Neural cell (in vitro differentiated cells): ENCODE measurements around the gene ITFG1. TPM values are rescaled to one million over a fixed set of nuclear protein-coding genes. Genes with fewer than 3 reads are reported as not detected.

Experiments
- H2AFZ ChIP-seq: fragments of 200-600, 300-800 bp; sonication (generic), shearing (Covaris generic); 2 replicates; pipeline ENCODE4 v1.6.0; 2014; ENCODE audit warnings: low read depth, mild to moderate bottlenecking, antibody characterized with exemption, low read length, moderate library complexity
- H3F3A ChIP-seq: fragments of 200-600 bp; shearing (Covaris generic); 2 replicates; pipeline ENCODE4 v1.6.1; 2016; ENCODE audit warnings: mild to moderate bottlenecking, moderate library complexity, mixed read lengths, antibody characterized with exemption, low read length; ENCODE audit not compliant: insufficient read depth, poor library complexity, severe bottlenecking
- H3K27ac ChIP-seq: fragments of 200-600, 300-800 bp; sonication (generic), shearing (Covaris generic); 2 replicates; pipeline ENCODE4 v1.5.1; 2014; ENCODE audit warnings: mild to moderate bottlenecking, low read length, moderate library complexity
- H3K27me3 ChIP-seq: fragments of 300-800, 200-600 bp; sonication (generic), shearing (Covaris generic); 2 replicates; pipeline ENCODE4 v1.6.0; 2014; ENCODE audit warnings: mild to moderate bottlenecking, low read depth, low read length, moderate library complexity; ENCODE audit not compliant: insufficient read depth
- H3K36me3 ChIP-seq: fragments of 300-800, 200-600 bp; sonication (generic), shearing (Covaris generic); 2 replicates; pipeline ENCODE4 v1.5.1; 2014; ENCODE audit warnings: mild to moderate bottlenecking, antibody characterized with exemption, low read length, moderate library complexity; ENCODE audit not compliant: insufficient read depth
- H3K4me2 ChIP-seq: fragments of 300-800, 200-600 bp; sonication (generic), shearing (Covaris generic); 2 replicates; pipeline ENCODE4 v1.6.0; 2014; ENCODE audit warnings: mild to moderate bottlenecking, low read length
- H3K4me3 ChIP-seq: fragments of 300-800, 200-600 bp; sonication (generic), shearing (Covaris generic); 2 replicates; pipeline ENCODE4 v1.5.1; 2014; ENCODE audit warnings: mild to moderate bottlenecking, low read length, moderate library complexity
- H3K79me2 ChIP-seq: fragments of 200-600 bp; shearing (Covaris generic); replicated peaks from 2 replicates; pipeline ENCODE4 v1.6.0; 2014; ENCODE audit warnings: mild to moderate bottlenecking, low read length, moderate library complexity; ENCODE audit not compliant: insufficient read depth
- H3K9ac ChIP-seq: fragments of 300-800, 200-600 bp; sonication (generic), shearing (Covaris generic); 2 replicates; pipeline ENCODE4 v1.6.1; 2016; ENCODE audit warnings: mild to moderate bottlenecking, low read length, mixed read lengths
- H3K9me2 ChIP-seq: fragments of 200-600 bp; shearing (Covaris generic); 2 replicates; pipeline ENCODE4 v1.6.1; 2016; ENCODE audit warnings: mild to moderate bottlenecking, low read length, mixed read lengths; ENCODE audit not compliant: insufficient read depth
- H3K9me3 ChIP-seq: fragments of 200-600, 300-800 bp; sonication (generic), shearing (Covaris generic); 2 replicates; pipeline ENCODE4 v1.6.1; 2016; ENCODE audit warnings: mild to moderate bottlenecking, mixed run types, low read length, moderate library complexity, mixed read lengths
- H4K20me1 ChIP-seq: fragments of 200-600 bp; shearing (Covaris generic); 2 replicates; pipeline ENCODE4 v1.6.1; 2016; ENCODE audit warnings: mild to moderate bottlenecking, mixed run types; ENCODE audit not compliant: insufficient read depth
- EP300 ChIP-seq: fragments of 450-650 bp; conservative IDR thresholded peaks from 2 replicates; pipeline ENCODE4 v1.6.1; 2014; ENCODE audit warnings: antibody characterized with exemption, mild to moderate bottlenecking, moderate library complexity; ENCODE audit not compliant: poor library complexity, severe bottlenecking
- EZH2 ChIP-seq: fragments of 200-600, 300-800 bp; shearing (Covaris generic), sonication (generic); IDR thresholded peaks from 2 replicates; pipeline ENCODE4 v1.6.1; 2014; ENCODE audit warnings: antibody characterized with exemption, low read length, borderline replicate concordance, mild to moderate bottlenecking; ENCODE audit not compliant: insufficient read depth, poor library complexity, severe bottlenecking
- MXI1 ChIP-seq: fragments of 450-650 bp; conservative IDR thresholded peaks from 2 replicates; pipeline ENCODE4 v1.6.1; 2014; ENCODE audit warnings: antibody characterized with exemption, mild to moderate bottlenecking; ENCODE audit not compliant: poor library complexity, severe bottlenecking
- POLR2AphosphoS5 ChIP-seq: IDR thresholded peaks from 2 replicates; pipeline ENCODE4 v1.6.1; 2012
- RAD21 ChIP-seq: fragments of 450-650 bp; conservative IDR thresholded peaks from 2 replicates; pipeline ENCODE4 v1.6.1; 2014; ENCODE audit warnings: antibody characterized with exemption, mild to moderate bottlenecking, moderate library complexity
- SMC3 ChIP-seq: fragments of 450-650 bp; conservative IDR thresholded peaks from 2 replicates; pipeline ENCODE4 v1.6.1; 2014; ENCODE audit warnings: antibody characterized with exemption, mild to moderate bottlenecking, moderate library complexity; ENCODE audit not compliant: poor library complexity
- TAF1 ChIP-seq: IDR thresholded peaks from 2 replicates; pipeline ENCODE4 v1.6.1; 2012; ENCODE audit warnings: low read depth
- polyA plus RNA-seq: library from polyadenylated mRNA; depleted of rRNA; stranded (reverse); fragments of >200 nt; gene quantifications from 2 replicates; pipeline ENCODE4 v1.2.3, GENCODE V29; 2014
- TF ChIP-seq, protein P1 (sequence below): fragments of 450-650 bp; IDR thresholded peaks from 2 replicates; pipeline ENCODE4 v1.5.1; 2014; ENCODE audit warnings: antibody characterized with exemption, mild to moderate bottlenecking, moderate library complexity; ENCODE audit not compliant: poor library complexity, severe bottlenecking
- TF ChIP-seq, protein P2 (sequence below): IDR thresholded peaks from 2 replicates; pipeline ENCODE4 v1.6.1; 2012; ENCODE audit warnings: borderline replicate concordance

ITFG1 gene
- polyA plus RNA-seq, 1 donor from 2014 or later: 155 TPM

DNA sequence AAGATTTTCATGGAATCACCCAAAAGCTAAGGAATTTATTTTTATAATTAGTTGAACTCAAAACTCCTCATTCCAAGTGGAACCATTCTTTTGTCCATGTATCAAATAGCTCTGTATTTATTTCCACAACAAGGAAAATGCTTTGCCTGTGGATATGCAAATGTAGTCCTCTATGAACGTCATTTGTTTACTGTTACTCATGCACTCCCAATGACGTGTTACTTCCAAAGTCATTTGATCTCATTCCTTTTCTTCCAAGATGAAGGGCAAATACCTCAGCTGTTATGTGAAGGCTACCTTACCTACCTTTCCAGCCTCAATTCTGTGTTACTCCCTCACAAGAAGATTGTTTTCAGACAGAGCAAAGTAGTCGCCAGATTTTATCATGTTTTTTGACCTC, 83.7 kb downstream of the ITFG1 start:
- Histone ChIP-seq H3K9ac (no peak overlapping the region), H3K36me3 (no peaks in the 10 kb centered on the region), H3K4me2 (no peak overlapping the region), H3K9me3 (no peaks in the 10 kb centered on the region), H3K9me2 (no peaks in the 10 kb centered on the region), H2AFZ (no peak overlapping the region), H4K20me1 (no peaks in the 10 kb centered on the region), H3K79me2 (no peaks in the 10 kb centered on the region), H3K4me3 (no peak overlapping the region), H3F3A (no peaks in the 10 kb centered on the region), H3K27ac (no peak overlapping the region), H3K27me3 (no peaks in the 10 kb centered on the region)
- TF ChIP-seq, protein P1, sequence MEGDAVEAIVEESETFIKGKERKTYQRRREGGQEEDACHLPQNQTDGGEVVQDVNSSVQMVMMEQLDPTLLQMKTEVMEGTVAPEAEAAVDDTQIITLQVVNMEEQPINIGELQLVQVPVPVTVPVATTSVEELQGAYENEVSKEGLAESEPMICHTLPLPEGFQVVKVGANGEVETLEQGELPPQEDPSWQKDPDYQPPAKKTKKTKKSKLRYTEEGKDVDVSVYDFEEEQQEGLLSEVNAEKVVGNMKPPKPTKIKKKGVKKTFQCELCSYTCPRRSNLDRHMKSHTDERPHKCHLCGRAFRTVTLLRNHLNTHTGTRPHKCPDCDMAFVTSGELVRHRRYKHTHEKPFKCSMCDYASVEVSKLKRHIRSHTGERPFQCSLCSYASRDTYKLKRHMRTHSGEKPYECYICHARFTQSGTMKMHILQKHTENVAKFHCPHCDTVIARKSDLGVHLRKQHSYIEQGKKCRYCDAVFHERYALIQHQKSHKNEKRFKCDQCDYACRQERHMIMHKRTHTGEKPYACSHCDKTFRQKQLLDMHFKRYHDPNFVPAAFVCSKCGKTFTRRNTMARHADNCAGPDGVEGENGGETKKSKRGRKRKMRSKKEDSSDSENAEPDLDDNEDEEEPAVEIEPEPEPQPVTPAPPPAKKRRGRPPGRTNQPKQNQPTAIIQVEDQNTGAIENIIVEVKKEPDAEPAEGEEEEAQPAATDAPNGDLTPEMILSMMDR: no peak
- TF ChIP-seq RAD21 (no peak), MXI1 (no peak), TAF1 (no peak), POLR2AphosphoS5 (no peak), SMC3 (no peak), EZH2 (no peak), EP300 (no peak)
- TF ChIP-seq, protein P2, sequence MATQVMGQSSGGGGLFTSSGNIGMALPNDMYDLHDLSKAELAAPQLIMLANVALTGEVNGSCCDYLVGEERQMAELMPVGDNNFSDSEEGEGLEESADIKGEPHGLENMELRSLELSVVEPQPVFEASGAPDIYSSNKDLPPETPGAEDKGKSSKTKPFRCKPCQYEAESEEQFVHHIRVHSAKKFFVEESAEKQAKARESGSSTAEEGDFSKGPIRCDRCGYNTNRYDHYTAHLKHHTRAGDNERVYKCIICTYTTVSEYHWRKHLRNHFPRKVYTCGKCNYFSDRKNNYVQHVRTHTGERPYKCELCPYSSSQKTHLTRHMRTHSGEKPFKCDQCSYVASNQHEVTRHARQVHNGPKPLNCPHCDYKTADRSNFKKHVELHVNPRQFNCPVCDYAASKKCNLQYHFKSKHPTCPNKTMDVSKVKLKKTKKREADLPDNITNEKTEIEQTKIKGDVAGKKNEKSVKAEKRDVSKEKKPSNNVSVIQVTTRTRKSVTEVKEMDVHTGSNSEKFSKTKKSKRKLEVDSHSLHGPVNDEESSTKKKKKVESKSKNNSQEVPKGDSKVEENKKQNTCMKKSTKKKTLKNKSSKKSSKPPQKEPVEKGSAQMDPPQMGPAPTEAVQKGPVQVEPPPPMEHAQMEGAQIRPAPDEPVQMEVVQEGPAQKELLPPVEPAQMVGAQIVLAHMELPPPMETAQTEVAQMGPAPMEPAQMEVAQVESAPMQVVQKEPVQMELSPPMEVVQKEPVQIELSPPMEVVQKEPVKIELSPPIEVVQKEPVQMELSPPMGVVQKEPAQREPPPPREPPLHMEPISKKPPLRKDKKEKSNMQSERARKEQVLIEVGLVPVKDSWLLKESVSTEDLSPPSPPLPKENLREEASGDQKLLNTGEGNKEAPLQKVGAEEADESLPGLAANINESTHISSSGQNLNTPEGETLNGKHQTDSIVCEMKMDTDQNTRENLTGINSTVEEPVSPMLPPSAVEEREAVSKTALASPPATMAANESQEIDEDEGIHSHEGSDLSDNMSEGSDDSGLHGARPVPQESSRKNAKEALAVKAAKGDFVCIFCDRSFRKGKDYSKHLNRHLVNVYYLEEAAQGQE: no peak

DNA sequence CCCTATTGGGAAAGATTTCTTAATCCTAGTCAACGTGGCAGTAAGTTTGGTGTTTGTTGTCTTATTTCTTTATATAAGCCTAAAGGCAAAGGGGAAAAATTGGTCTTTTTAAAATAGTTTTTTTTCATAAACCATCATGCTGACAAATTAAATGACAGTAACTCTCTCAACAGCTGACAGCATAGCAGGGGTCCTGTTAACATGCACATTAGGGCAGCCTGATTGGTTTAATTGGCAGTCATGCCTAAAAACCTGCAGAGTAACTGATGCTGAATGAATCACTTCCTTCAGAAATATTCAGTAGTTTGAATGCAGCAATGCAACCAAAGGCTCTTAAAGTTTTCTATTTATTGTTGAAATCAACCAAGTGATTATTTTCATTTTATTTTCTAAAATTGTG, 85.4 kb downstream of the ITFG1 start:
- no peaks in the 10 kb centered on the region for H3K9me3 ChIP-seq
- no peaks in the 10 kb centered on the region for H3F3A ChIP-seq
- no peaks in the 10 kb centered on the region for H3K9me2 ChIP-seq
- no peak overlapping the region for H2AFZ ChIP-seq
- H3K4me2 ChIP-seq: no peak overlapping the region
- no peaks in the 10 kb centered on the region for H3K27me3 ChIP-seq
- no peak overlapping the region for H3K27ac ChIP-seq
- no peak for TF ChIP-seq POLR2AphosphoS5
- TF ChIP-seq EP300: peak; percentile 49
- no peak overlapping the region for H3K4me3 ChIP-seq
- H4K20me1 ChIP-seq: no peaks in the 10 kb centered on the region
- no peaks in the 10 kb centered on the region for H3K36me3 ChIP-seq
- no peak overlapping the region for H3K9ac ChIP-seq
- H3K79me2 ChIP-seq: no peaks in the 10 kb centered on the region

DNA sequence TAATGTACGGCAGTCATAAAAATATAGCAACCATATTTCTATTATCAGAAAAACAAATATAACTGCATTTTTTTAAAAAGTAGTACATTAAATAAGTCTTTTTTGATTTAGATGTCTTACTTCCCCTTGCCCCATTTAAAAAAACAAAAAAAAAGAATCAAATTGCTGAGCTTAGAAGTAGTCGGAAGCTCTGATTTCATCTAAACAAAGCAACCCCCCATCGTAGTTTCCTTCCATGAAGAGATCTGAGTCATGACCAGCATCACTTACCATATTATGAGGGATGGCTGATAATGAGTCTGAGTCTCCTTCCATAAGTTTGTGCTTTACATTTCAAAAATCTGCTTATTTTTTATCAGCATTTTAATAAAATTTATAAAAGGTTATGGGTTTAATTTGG, 86.2 kb downstream of the ITFG1 start:
- H3F3A ChIP-seq: no peaks in the 10 kb centered on the region
- no peaks in the 10 kb centered on the region for H3K9me3 ChIP-seq
- no peaks in the 10 kb centered on the region for H3K9me2 ChIP-seq
- no peaks in the 10 kb centered on the region for H3K79me2 ChIP-seq
- no peak overlapping the region for H3K9ac ChIP-seq
- H4K20me1 ChIP-seq: no peaks in the 10 kb centered on the region
- H3K4me2 ChIP-seq: no peak overlapping the region
- H2AFZ ChIP-seq: no peak overlapping the region
- H3K27ac ChIP-seq: no peak overlapping the region
- no peak overlapping the region for H3K4me3 ChIP-seq
- no peaks in the 10 kb centered on the region for H3K36me3 ChIP-seq
- no peak for TF ChIP-seq MXI1
- TF ChIP-seq SMC3: no peak
- TF ChIP-seq, protein P1: no peak
- no peak for TF ChIP-seq TAF1
- no peak for TF ChIP-seq RAD21
- TF ChIP-seq EP300: no peak
- no peak for TF ChIP-seq EZH2
- TF ChIP-seq, protein P2: no peak
- no peak for TF ChIP-seq POLR2AphosphoS5
- H3K27me3 ChIP-seq: no peaks in the 10 kb centered on the region
